Astrocyte (in vitro differentiated cells and primary cell): ENCODE results near the gene IFT172.

Experiments
- CTCF ChIP-seq: IDR thresholded peaks from 2 replicates; pipeline ENCODE4 v1.5.1; 2011; ENCODE audit warnings: low read depth, mild to moderate bottlenecking, inconsistent platforms, low read length, moderate library complexity; ENCODE audit not compliant: insufficient read depth
- EZH2 ChIP-seq: IDR thresholded peaks from 2 replicates; pipeline ENCODE4 v1.6.1; 2012; ENCODE audit warnings: mild to moderate bottlenecking, low read length, inconsistent platforms; ENCODE audit not compliant: insufficient read depth

GRCh38 chr2:27441958-27442919 is 47.3 kb downstream of the IFT172 start, which contains the start of gene KRTCAP3:
- TF ChIP-seq CTCF: no peak
- no peak for TF ChIP-seq EZH2
